ENCODE data around the gene CBARP.

CBARP gene

GRCh38 chr19:1227304-1228054 is 10.3 kb downstream of the CBARP start:
- no peak for DNase-seq (ENCODE audit: low read depth)

GRCh38 chr19:1226522-1227303 is 11.1 kb downstream of the CBARP start:
- no peak for DNase-seq (ENCODE audit: low read depth)

- DNase-seq (ENCODE audit: low read depth) = no peak
Observed at GRCh38 chr19:1226227-1226518, 11.6 kb downstream of the CBARP start.

GRCh38 chr19:1225440-1226226 is 12.2 kb downstream of the CBARP start:
- DNase-seq (ENCODE audit: low read depth) = no peak

GRCh38 chr19:1224847-1225246 is 13.0 kb downstream of the CBARP start:
- no peak for DNase-seq (ENCODE audit: low read depth)

- DNase-seq (ENCODE audit: low read depth) = no peak
Observed at GRCh38 chr19:1224047-1224825, 13.6 kb downstream of the CBARP start.

GRCh38 chr19:1223018-1223855 is 14.6 kb downstream of the CBARP start:
- DNase-seq (ENCODE audit: low read depth) = no peak

GRCh38 chr19:1222394-1222793 is 15.4 kb downstream of the CBARP start:
- no peak for DNase-seq (ENCODE audit: low read depth)

- no peak for DNase-seq (ENCODE audit: low read depth)
Observed at GRCh38 chr19:1221904-1222255, 15.9 kb downstream of the CBARP start.

GRCh38 chr19:1220976-1221903 is 16.6 kb downstream of the CBARP start:
- no peak for DNase-seq (ENCODE audit: low read depth)

- DNase-seq (ENCODE audit: low read depth) = no peak
Observed at GRCh38 chr19:1220477-1220930, 17.3 kb downstream of the CBARP start.

GRCh38 chr19:1219786-1220476 is 17.9 kb downstream of the CBARP start:
- DNase-seq (ENCODE audit: low read depth) = no peak

- DNase-seq (ENCODE audit: low read depth) = no peak
Observed at GRCh38 chr19:1218751-1219567, 18.8 kb downstream of the CBARP start.

GRCh38 chr19:1217366-1217765 is 20.4 kb downstream of the CBARP start:
- DNase-seq (ENCODE audit: low read depth) = no peak

- no peak for DNase-seq (ENCODE audit: low read depth)
Observed at GRCh38 chr19:1216756-1217155, 21.0 kb downstream of the CBARP start.

- DNase-seq (ENCODE audit: low read depth) = no peak
Observed at GRCh38 chr19:1214862-1215731, 22.7 kb downstream of the CBARP start.

GRCh38 chr19:1214299-1214861 is 23.4 kb downstream of the CBARP start:
- DNase-seq (ENCODE audit: low read depth) = no peak

All from T follicular helper cell (primary cell).